ENCODE results near the gene TSPEAR.

TSPEAR gene

DNA sequence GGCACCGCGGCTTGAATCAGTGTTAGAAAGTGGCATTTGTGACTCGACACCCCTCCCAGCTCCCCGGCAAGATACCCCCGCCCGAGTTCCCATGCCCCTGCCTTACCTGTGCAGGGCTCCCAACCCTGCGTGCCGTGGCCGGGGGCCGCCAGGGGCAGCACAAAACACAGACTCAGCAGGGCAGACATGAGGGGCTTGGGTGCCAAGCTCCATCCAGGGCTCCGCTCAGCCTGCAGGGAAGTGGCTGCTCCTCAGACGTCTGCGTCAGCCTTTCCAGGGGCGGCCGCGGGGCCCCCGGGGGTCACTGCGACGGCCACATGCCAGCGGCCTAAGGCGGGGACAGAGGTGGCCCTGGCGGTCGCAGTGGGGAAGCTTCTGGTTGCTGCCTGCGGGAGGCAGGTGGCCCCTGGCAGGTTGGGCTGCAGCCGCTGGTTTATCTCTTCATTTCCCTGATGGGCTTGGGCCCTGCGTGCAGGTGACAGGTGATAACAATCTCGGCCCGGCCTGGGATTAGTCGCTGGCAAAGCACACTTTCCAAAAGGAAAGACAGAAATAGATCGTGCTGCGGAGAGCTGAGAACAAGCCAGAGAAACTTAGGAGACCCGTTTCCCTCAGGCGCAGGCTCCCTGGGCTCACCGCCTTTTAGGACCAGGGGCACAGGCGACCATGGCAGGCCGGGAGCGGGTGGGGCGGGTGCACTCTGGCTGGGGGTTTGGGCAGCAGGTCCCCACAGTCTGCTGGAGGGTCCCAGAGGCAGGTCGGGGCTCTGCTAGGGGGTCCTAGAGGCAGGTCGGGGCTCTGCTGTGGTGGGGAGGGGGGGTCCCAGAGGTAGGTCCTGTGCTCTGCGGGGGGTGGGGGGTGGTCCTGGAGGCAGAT lies at the start of gene TSPEAR:
Gene TSPEAR, minus strand, starts transcription at position 246 of the 876 bp plus-strand sequence. Its CDS starts 58 bp downstream, at position 188.
- DNase-seq, result no peak

DNA sequence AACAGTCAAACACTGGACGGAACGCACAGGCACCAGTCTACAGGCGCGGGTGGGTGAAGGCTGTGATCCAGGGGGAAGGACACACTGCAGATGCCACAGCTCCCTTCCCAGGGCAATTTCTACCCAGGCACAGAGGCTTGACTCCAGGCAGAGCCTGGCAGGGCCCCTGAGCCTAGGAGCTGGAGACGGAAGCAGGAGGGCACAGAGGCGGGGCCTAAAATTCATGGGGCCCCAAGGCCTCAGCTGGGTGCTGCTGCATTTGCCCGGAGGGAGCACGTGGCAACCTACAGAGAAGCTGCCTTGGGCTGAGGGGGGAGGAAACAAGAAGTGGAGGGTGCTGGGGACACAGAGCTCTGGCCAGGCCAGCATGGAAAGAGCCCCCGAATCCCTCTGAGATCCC lies 49.0 kb upstream of the TSPEAR start:
- DNase-seq, result no peak

DNA sequence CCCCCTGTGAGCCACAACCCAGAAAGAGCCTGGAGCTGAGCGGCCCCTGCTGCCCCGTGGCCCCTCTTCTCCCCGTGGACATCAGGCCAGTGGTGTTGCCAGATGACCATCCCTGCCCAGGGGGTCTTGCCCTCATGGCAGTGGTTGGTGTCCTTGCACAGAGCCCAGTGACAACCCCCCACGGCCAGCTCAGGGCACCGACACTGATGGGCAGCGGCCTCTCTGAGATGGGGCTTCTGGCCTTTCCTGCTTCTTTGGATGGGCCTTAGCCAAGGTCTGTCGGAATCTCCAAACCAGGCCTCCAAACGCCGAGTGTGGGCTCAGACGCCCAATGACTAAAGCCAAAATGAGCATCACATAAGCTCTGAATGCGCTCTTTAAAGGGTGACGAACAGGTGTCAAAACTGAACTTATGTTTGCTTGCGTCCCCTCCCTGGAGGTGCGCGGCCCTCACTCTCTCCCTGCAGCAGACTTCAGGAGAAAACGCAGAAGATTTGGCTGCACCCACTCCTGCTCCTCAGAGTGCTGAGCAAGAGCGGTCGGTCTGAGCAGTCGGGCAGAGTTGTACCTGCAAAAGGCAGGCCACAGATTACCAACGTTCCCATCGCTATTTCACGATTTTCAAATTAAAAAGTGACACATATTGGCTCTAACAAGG lies 48.4 kb upstream of the TSPEAR start:
- no peak for DNase-seq

DNA sequence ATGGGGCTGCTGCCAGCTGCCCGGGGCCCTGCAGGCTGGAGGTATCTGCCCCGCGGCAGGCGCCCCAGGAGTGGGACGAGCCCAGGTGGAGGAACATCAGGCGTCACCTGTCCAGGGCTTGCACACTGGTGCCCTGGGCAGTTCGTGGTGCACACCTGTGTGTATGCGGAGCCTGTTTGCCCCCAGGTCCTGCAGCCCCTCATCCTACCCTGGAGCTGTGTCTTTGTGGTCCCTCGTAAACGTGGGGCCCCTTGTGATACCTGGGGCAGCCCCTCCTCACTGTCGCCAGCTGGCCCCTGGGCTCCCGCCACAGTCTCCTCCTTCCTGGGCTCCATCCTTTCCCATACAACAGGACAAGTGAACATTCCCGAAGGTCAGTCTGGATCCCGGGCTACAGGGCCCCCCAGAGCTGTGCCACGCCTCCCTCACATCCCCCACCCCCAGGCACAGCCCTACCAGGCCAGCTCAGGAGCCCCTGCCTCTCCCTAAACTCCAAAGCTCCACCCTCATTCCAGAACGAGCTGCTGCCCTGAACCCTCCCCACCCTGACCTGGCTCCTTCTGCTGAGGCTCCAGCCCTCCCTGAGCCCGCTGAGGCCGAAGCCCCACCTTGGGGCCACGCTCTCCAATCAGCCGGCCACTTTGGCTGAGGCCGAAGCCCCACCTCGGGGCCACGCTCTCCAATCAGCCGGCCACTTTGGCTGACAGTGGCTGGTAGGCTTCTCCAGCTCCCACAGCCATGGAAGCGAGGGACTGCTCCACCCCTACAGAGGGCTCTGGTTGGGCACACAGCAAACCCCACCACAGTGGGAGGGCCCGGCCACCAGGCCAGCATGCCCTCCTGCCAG lies 47.6 kb upstream of the TSPEAR start:
- DNase-seq, result no peak

DNA sequence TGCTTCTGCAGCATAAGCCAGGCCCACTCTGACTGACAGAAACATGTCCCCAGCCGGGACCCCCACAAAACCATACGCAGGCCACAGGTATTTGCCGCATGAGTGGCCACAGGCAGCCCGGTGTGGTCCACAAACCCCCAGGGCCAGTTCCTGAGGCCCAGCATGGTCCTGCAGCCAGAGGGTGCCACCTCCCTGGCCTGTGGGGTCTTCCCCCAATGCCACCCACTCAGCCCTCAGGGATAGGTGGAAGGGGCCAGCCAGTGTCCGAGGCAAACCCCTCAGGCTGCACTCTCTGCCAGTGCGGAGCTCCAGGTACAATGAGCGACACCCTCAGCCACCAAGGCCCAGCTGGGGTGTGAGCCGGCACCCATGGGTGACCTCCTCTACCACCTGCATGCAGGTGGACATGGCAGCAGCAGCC lies 46.8 kb upstream of the TSPEAR start:
- DNase-seq, result no peak

DNA sequence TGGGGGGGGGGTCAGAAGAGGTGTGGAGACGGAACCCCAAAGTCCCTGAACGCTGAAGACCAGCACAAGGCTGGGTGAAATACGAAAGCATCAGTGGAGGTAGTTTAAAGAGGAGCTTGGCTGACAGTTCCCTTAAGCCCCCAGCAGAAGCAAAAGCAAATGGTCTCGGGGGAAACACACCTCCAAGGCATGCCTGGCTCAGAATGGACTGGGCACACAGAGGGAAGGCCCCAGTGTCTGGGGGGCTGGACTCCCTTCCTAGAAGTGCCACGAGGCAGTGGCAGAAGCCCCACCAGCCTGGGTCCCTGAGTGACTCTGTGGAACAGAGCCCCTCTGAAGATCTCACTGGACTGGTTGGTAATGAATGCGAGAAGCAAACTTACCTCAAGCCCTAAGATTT lies 46.4 kb upstream of the TSPEAR start:
- DNase-seq, result no peak

DNA sequence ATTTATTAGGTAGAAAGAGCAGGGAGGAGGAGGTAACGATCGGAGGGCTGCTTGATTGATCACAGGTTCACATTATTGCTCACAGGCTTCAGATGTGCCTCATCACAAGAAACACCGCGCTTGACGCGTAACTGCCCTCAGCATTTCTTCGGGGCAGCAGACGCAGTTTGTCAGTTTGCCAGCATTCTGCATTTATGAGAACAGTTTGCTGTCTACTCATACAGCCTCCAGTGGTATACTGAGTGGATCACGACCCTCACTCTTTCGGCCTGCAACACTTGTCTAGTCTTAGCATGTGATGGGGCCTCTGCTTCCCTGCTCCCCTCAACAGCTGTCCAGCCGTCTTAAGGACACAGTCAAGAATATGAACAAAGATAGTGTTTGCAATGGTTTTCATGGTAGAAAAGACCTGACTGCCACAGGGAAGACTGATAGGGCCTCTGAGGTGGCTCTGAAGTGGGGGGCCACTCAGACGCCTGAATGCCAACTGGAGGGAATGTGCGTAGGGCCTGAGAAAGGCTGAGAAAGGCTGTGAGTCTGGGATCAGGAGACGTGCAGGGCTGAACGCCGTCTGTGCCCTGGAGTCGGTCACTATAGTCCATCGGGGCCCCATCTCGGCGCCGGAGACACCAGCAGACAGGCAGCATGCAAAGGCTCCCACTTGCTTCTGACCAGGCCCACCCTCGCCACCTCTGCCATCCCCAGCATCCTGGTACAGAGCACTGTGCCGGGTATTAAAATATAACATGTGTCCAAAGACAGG lies 45.2 kb upstream of the TSPEAR start:
- no peak for DNase-seq

DNA sequence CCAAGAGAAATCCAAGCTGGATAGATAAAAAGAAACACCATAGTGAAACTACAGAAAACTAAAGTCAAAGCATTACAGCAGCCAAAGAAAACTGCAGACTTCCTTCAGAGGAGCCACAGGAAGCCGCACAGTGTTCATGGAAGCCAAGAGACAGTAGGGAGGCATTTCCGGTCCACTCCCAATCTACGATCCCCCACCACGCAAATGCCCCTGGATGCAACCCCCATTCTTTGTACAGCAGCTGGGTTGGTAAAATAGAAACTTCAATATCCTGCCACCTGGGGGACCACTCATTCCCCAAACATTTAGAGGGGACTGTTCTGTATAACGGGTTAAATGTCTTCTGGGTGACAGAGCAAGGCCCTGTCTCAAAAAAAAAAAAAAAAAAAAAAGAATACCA lies 43.9 kb upstream of the TSPEAR start:
- no peak for DNase-seq

DNA sequence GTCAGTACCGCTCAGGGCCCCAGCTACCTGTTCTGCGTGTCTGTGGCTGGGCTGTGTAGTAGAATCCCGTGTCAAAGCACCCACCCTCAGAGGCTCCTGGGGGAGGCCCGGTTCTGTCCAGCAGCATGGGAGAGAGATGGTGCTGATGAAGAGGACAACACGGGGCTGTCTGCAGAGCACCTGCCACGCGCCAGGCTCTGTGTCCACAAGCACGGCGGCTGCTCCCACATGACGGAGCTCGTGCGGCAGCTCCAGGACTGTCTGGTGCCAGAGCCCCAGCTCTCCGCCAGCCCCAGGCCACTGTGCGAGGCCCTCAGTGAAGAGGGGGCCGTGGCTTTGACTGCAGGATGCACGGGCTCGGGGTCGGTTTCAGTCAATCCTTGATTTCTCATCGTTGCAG lies 42.0 kb upstream of the TSPEAR start:
- no peak for DNase-seq

DNA sequence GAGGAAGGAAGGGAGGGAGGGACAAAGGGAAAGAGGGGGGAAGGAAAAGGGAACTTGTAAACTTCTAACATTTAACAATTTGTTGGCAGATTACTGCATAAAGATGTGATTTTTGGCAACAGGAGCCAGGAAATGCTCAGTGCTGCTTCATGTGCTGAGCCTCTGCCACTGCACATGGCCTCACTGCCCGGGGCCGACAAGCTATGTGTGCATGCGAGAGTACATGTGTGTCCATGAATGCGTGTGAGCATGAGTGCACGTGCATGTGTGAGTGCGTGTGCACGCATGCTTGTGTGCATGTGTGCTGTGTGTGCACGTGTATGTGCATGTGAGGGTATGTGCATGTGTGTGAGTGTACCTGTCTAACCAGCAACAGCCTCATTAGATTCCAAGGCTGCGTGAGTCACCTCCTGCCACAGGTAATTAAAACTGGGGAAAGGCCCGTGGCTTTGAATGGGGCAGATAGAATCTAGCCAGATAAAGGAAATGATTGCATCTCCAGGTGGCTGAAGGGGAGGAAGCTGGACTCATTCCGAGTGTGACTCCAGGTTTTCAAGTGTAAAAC lies 41.4 kb upstream of the TSPEAR start:
- no peak for DNase-seq

DNA sequence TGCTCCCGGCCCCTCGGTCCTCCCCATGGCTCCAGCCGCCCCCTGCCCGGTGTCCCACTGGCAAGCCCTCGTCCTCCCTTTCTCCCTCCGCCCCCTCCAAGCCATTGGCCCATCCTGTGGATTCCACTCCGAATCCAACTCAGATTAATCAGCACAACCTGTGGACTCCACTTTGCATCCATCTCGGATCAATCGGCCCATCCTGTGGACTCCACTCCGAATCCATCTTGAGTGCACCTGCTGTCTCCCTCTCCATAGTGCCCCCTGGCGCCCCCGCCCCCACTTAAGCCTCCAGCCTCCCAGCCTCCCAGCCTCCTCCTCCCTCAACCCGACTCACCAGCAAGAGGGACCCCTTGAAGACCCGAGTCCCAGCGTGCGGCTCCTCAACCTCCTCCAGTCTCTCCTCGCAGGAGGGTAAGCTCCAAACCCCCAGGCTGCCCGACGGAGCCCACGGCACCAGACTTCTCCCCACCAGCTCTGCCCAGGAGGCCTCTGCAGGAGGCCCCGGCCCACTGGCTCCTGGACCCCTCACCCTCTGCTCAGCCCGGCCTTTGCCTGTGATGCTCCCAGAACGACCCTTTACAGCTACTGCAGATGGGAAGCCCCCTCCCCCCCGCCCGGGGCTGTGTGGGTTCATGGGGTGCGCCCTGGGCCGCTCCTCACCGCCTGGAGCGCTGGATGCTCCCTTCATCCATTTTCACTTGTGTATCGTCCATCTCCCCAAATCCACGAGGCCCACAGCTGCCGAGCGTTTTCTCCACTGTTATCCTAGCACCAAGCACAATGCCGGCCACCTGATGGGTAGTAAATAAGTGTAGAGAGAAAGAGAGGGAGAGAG lies 40.6 kb upstream of the TSPEAR start:
- DNase-seq, result no peak

DNA sequence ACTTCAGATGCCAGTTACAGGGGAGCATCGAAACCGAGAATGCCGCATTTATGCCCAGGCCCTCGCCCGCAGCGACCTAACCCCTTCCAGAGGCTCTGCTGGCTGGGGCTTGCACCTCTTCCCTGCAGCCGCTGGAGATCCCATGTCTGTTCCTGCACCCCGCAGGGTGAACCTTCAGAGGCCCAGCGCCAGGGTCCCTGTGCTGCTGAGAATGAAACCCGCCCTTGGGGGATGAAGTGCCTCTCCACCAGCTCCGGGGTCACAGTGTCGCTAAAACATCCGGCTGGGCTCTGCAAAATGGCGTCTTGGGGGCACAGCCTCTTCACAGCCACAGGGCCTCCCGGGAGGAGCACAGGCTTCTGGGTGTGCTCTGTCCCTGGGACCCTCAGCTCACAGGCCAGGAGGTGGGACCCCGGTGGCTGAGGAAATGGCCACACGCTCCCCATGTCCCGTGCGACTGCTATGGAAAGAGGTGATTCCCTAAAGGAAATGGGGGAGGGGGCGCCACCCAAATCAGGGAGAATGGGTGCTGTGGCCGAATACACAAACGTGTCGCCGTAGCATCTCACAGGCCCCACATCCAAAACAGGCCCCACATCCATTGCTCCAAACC lies 39.9 kb upstream of the TSPEAR start:
- no peak for DNase-seq

DNA sequence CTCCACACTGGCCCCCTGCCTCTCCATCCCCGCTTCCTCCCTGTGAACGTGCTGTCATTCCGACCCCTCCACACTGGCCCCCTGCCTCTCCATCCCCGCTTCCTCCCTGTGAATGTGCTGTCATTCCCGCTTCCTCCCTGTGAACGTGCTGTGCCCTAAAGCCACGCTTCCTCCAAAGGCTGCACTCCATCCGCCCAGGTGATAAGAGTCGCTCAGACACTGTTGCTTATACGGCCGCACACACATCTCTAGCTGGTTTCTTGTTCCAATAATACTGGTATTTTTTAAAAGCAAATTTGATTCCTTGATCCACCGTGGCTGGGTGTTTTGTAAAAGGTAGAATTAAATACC lies 39.3 kb upstream of the TSPEAR start:
- DNase-seq, result no peak

DNA sequence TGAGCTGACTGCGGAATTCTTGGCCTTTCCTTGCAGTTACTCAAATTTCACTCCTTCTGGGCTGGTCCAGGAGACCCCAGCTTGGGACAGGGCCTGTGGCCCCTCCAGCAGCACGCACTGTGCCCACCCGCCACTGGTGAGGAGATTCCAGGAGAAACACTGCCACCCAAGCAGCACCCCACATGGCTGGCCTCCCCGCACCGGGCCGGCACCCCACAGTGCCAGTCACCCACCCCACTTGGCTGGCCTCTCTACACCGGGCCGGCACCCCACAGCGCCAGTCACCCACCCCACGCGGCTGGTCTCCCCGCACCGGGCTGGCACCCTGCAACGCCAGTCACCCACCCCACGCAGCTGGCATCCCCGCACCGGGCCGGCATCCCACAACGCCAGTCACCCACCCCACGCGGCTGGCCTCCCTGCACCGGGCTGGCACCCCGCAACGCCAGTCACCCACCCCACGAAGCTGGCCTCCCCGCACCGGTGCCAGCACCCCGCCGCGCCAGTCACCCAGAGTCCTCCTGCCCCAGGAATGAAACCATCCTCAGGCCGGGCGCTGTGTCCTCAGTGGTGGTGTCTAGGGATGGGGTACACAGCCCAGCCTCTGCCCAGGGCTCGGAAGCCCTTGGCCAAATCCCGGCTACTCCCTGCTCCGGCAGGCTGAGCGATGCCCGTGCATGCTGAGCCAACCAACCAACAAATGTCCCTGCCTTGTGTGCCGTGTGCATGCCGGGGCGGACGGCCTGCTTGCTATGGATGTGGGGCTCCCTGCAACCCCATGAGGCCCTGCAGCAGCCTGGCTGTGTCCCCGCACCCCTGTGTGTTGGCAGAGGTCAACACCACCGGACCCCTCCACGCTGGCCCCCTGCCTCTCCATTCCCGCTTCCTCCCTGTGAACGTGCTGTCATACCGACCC lies 38.6 kb upstream of the TSPEAR start:
- no peak for DNase-seq

DNA sequence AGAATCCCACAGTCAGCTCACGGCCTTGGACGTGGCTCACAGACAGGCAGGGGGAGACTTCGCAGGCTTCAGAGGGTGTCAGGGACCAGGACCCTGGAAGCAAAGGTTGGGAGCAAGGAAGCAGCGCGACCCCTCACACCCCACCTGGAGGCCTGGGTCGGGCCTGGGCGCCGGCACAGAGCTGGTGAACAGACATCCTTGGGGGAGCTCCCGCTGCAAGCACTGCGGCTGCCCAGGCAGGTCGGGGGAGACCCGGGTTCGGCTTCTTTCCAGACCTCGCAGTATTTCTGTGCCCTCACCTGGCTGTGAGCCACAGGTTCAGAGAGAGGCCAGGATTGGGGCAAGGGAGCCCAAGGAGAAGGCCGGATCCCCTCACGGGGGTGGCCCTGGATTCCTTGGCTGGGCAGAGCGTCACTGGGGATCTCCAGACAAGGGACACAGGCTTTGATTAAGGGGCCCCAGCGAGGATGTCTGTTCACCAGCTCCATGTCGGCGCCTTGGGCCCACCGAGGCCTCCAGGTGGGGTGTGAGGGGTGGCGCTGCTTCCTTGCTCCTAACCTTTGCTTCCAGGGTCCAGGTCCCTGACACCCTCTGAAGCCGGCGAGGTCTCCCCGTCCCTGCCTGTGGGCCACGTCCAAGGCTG lies 37.9 kb upstream of the TSPEAR start:
- no peak for DNase-seq

DNA sequence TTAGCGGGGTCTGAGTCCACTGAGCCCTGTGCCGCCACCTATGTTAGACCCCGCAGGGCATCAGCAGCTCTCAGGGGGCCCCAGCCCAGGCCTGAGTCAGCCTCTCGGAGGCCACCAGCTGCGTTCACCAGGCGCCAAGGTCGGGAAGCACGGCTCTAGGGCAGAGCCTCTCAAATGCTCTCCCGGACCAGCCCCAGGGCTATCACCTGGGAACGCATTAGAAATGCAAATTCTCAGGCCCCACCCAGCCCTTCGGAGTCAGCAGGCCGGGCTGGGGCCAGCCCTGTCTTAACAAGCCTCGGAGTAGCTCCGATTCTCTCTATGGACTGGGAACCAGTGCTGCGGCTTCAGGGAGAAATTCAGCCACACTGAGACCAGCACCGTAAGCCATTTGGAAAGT lies 37.2 kb upstream of the TSPEAR start:
- no peak for DNase-seq

DNA sequence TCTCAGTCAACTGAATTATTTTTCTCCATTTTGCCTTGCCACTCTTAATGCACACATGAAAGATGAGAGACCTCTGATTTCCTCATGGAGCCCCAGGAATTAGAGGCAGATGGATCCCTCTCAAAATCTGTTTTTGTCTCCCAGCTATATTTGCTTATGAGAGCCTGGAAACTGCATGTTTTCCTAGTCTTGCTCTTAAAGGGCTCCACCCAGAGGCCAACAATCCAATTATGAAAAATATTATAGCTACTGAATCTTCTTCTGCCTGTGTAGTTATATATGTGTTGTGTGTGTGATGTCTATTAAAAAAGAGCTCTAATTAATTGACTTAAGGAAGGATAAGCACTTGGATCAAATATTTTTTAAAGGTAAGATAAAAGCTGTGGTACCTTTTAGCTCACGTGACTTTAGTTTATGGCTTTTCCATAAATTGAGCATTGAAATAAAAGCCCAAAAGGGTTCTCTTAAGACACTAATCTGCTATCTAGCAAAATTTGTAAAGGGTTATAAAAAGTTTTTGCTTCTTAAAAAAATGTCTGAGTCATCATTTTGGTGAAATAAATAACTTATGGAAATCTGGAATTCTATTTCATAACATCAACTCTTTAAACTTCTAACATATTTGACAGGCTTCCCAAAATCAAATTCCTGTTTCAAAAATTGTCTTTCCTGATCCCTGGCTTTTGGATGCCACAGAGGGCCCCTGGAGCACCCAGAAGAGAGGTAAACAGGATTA lies 31.2 kb upstream of the TSPEAR start:
- DNase-seq, result peak; percentile 1

DNA sequence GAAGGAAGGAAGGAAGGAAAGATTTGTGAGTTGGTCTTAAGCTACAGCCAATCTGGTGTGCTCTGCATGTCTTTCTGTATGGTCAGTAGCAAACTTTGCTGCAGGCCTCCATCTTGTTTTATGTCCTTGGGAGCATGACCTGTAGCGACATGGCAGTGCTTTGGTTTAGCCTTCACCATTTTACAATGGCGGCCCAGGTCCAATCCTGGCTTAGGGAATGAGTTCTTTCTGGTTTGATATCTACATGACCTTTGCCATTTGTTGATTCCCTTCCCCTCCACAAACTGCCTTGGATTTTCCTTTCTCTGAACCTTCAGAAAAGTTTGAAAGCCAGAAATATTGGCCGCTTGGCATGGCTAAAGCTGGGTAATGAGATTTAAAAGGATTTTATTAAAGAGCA lies 30.5 kb upstream of the TSPEAR start:
- no peak for DNase-seq

DNA sequence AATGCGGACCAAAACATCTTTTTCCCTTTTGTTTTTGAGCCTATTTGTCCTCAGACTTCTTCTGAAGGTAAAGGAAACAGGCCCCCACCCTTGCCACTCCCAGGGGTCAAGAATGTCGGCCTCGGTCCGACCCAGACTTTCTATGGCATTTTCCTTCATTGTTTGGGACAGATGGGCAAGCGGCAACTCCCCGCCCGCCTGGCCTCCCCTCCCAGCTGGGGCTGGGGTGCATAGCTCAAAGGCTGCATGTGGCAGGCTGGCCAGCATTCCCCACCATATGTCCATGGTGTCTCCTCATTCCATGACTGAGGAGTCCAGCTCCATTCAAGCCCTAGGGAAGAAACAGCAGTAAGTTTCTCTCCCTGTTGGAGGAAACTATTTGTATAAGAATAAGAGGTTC lies 29.4 kb upstream of the TSPEAR start:
- DNase-seq, result no peak

Measured in inflammatory macrophage treated with lipopolysaccharide for 4 hours (primary cell).